SK-N-SH treated with all-trans-retinoic acid at 6 μM for 48 hours (cell line): ENCODE measurements around the gene WWC1.

Experiments
- ATAC-seq: fragments of 200-7000 bp; cut with Tn5 transposase; 3 replicates; pipeline ENCODE4 v1.9.1; 2020; ENCODE audit warnings: mild to moderate bottlenecking, moderate library complexity
- ARNTL ChIP-seq: fragments of 450-650 bp; formaldehyde crosslinking; IDR thresholded peaks from 2 replicates; pipeline ENCODE4 v1.5.0; 2020; ENCODE audit warnings: low read depth, mild to moderate bottlenecking, moderate library complexity, borderline replicate concordance
- CREB5 ChIP-seq: fragments of 250-450 bp; sonication (Bioruptor Pico); IDR thresholded peaks from 2 replicates; pipeline ENCODE4 v1.5.1; 2020; ENCODE audit warnings: low read depth, mild to moderate bottlenecking, moderate library complexity
- CSRNP3 ChIP-seq: fragments of 250-450 bp; sonication (Bioruptor Pico); IDR thresholded peaks from 2 replicates; pipeline ENCODE4 v1.5.1; 2021; ENCODE audit warnings: mild to moderate bottlenecking, moderate library complexity
- GLIS3 ChIP-seq: fragments of 250-450 bp; sonication (Bioruptor Pico); IDR thresholded peaks from 2 replicates; pipeline ENCODE4 v1.5.0; 2020; ENCODE audit warnings: mild to moderate bottlenecking, moderate library complexity
- ISL1 ChIP-seq: fragments of 250-450 bp; sonication (Bioruptor Pico); IDR thresholded peaks from 2 replicates; pipeline ENCODE4 v2.1.2; 2022; ENCODE audit warnings: mild to moderate bottlenecking, moderate library complexity
- OSR1 ChIP-seq: fragments of 250-450 bp; sonication (Bioruptor Pico); IDR thresholded peaks from 2 replicates; pipeline ENCODE4 v1.8.0; 2022; ENCODE audit warnings: moderate library complexity, mild to moderate bottlenecking, inconsistent platforms
- PATZ1 ChIP-seq: fragments of 250-450 bp; sonication (Bioruptor Pico); IDR thresholded peaks from 2 replicates; pipeline ENCODE4 v1.8.0; 2020; ENCODE audit warnings: mild to moderate bottlenecking, moderate library complexity, borderline replicate concordance
- POU6F1 ChIP-seq: fragments of 250-450 bp; sonication (Bioruptor Pico); IDR thresholded peaks from 2 replicates; pipeline ENCODE4 v1.8.0; 2021; ENCODE audit warnings: low read depth, mild to moderate bottlenecking, moderate library complexity, borderline replicate concordance
- PPARA ChIP-seq: fragments of 250-450 bp; sonication (Bioruptor Pico); IDR thresholded peaks from 2 replicates; pipeline ENCODE4 v1.5.0; 2020; ENCODE audit warnings: mild to moderate bottlenecking, borderline replicate concordance
- RARB ChIP-seq: fragments of 250-450 bp; sonication (Bioruptor Pico); IDR thresholded peaks from 2 replicates; pipeline ENCODE4 v1.8.0; 2021; ENCODE audit warnings: mild to moderate bottlenecking, moderate library complexity
- TOX ChIP-seq: fragments of 250-450 bp; sonication (Bioruptor Pico); IDR thresholded peaks from 2 replicates; pipeline ENCODE4 v1.8.0; 2021; ENCODE audit warnings: mild to moderate bottlenecking, moderate library complexity, borderline replicate concordance
- TSHZ2 ChIP-seq: fragments of 250-450 bp; sonication (Bioruptor Pico); IDR thresholded peaks from 2 replicates; pipeline ENCODE4 v1.5.0; 2020; ENCODE audit warnings: mild to moderate bottlenecking, moderate library complexity
- ZC3H10 ChIP-seq: fragments of 250-450 bp; sonication (Bioruptor Pico); IDR thresholded peaks from 2 replicates; pipeline ENCODE4 v1.5.1; 2021; ENCODE audit warnings: mild to moderate bottlenecking, moderate library complexity
- ZFP3 ChIP-seq: fragments of 250-450 bp; sonication (Bioruptor Pico); IDR thresholded peaks from 2 replicates; pipeline ENCODE4 v1.5.0; 2020; ENCODE audit warnings: mild to moderate bottlenecking, moderate library complexity
- ZFP30 ChIP-seq: fragments of 450-650 bp; formaldehyde crosslinking; IDR thresholded peaks from 2 replicates; pipeline ENCODE4 v1.5.0; 2022; ENCODE audit warnings: mild to moderate bottlenecking, moderate library complexity
- ZNF565 ChIP-seq: fragments of 450-650 bp; formaldehyde crosslinking; conservative IDR thresholded peaks from 2 replicates; pipeline ENCODE4 v1.5.0; 2020; ENCODE audit warnings: low read depth, mild to moderate bottlenecking, moderate library complexity
- ZNF70 ChIP-seq: fragments of 450-650 bp; formaldehyde crosslinking; IDR thresholded peaks from 2 replicates; pipeline ENCODE4 v1.5.0; 2020; ENCODE audit warnings: mild to moderate bottlenecking, moderate library complexity
- ZNF8 ChIP-seq: fragments of 450-650 bp; formaldehyde crosslinking; IDR thresholded peaks from 2 replicates; pipeline ENCODE4 v1.5.0; 2020; ENCODE audit warnings: mild to moderate bottlenecking, moderate library complexity

WWC1 gene

GRCh38 chr5:168449166-168449565 is 157.7 kb downstream of the WWC1 start:
- TF ChIP-seq ISL1 (no peak), CSRNP3 (CRISPR knock-in tag) (no peak), TSHZ2 (CRISPR knock-in tag) (no peak), ZNF565 (CRISPR knock-in tag) (no peak), PATZ1 (CRISPR knock-in tag) (no peak)
- ATAC-seq, result no peak

GRCh38 chr5:168451565-168451964 is 160.1 kb downstream of the WWC1 start:
- ATAC-seq, result no peak
- no peak for TF ChIP-seq RARB (CRISPR knock-in tag)

- ATAC-seq, result no peak
Measured at GRCh38 chr5:168455201-168455600, 163.8 kb downstream of the WWC1 start.

GRCh38 chr5:168457542-168457941 is 166.1 kb downstream of the WWC1 start:
- ATAC-seq, result no peak
- TF ChIP-seq ZC3H10 (CRISPR knock-in tag) (no peak), GLIS3 (CRISPR knock-in tag) (no peak)

More at GRCh38 chr5:168455201-168455600, 163.8 kb downstream of the WWC1 start:
- TF ChIP-seq ZNF70 (CRISPR knock-in tag) (no peak), ZFP30 (CRISPR knock-in tag) (no peak), ARNTL (CRISPR knock-in tag) (no peak), GLIS3 (CRISPR knock-in tag) (no peak)
- TF ChIP-seq, all 23 proteins: peak for 0

- ATAC-seq, result no peak
- TF ChIP-seq CREB5 (CRISPR knock-in tag) (no peak), PATZ1 (CRISPR knock-in tag) (no peak), ARNTL (CRISPR knock-in tag) (no peak), PPARA (CRISPR knock-in tag) (no peak), TOX (no peak), ZFP3 (CRISPR knock-in tag) (no peak), ZNF8 (no peak), ZFP30 (CRISPR knock-in tag) (no peak), RARB (CRISPR knock-in tag) (no peak), OSR1 (CRISPR knock-in tag) (no peak), GLIS3 (CRISPR knock-in tag) (no peak), CSRNP3 (CRISPR knock-in tag) (no peak), POU6F1 (CRISPR knock-in tag) (no peak), ZC3H10 (CRISPR knock-in tag) (no peak), ZNF565 (CRISPR knock-in tag) (no peak)
- TF ChIP-seq, all 23 proteins: peak for 0
Measured at GRCh38 chr5:168460606-168461005, 169.2 kb downstream of the WWC1 start.
